SHP77 (cell line): ENCODE data around the gene RPSA.
"Not testable (repeated sequence)": the region's sequence is repeated elsewhere in the genome, so short reads cannot be mapped to it uniquely, and the experiment has no call there.

Experiments
- DNase-seq, 2 experiments: peaks; one replicate each; lab custom pipeline; 2025; lab: John Stamatoyannopoulos, UW

The RPSA gene

DNA sequence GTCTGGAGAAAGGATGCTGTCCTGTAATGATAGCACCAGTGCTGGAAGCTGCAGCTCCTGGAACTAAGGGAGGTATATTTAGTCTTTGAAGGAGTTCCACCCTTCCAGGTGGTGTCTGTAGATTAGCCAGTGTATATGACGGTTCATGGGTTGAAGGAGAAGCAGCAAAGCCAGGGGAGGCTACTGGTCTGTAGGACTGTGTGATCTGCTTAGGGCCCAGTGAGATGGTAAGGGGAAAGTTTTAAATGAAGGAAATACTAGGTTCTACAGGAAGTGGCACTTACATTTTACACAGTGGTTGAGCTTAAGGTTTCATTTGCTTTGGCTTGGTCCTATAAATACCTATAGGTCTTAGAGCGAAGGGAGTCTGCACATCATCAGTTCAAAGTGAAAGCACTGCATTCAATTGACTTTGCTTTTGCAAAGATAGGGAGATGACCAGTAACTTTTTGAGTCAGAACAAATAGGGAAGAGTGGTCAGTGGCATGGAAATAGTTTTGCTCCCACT is 17.7 kb upstream of the RPSA start:
- DNase-seq, result no peak

DNA sequence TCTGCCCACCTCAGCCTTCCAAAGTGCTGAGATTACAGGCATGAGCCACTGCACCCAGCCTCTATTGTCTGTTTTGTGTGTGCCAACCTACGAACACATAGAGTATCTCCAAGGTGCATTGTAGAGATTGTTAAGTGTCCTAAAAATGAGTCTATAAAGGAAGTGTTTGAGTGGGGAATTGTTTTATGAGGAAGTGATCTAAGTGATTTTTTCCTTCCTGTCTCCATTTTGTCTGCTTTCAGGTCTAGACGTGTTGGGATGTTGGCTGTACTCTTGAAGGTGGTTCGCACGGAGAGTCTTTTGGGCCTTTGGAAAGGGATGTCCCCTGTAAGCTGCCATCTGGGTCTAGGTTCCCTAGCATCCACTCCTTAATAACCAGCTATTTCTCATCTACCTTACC is 16.3 kb upstream of the RPSA start:
- no peak for DNase-seq

DNA sequence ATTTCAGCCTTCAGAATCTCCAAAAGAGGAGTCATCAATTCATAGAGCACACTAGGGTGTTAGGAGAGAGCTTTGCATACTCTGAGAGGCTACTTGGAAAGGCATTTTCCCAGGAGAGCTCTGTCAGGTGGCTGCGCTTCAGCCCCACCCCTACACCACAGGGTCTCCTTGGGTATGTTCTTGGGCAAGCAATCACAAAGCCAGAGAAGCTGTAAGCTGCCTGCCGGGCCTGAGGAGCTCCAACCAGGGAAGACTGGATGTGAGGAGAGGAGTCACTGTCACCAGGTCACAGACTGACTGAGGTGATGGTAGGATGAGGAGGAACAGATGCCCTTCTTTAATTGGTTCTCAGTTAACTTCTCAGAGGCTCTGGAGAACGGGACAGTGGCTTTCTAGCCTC is 9.8 kb upstream of the RPSA start:
- no peak for DNase-seq

DNA sequence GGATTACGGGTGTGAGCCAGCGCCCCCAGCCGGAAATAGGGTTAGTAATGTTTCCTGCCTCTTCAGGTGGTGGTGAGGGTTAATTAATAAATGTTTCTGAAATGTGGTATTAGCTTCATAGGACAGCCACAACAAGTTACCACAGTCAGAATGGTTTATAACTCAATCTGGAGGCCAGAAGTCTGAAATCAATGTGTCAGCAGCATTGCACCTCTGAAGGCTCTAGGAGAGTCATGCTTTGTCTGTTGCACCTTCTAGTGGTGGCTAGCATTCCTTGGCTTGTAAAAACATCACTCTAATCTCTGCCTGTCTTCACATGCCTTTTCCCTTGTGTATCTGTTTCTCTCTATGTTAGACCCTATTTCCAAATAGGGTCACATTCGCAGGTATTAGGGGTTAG is 7.8 kb upstream of the RPSA start:
- DNase-seq, result no peak

DNA sequence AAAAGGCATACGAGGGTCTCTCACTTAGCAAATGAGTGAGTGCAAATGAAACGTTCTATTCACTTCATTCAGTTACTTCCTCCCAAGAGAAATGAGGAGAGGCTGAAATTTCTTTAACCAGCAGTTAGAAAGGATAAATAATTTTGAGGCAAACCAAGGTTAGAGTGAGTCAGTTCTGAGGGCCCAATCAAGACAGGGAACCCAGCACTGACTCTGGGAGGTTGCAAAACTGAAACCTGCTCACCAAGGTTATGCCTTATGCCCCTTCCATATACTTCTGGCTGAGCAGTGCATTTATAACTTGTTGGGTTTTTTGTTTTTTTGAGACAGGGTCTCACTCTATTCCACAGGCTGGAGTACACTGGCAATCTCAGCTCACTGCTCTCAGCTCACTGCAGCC is 4.5 kb upstream of the RPSA start:
- DNase-seq, result no peak

DNA sequence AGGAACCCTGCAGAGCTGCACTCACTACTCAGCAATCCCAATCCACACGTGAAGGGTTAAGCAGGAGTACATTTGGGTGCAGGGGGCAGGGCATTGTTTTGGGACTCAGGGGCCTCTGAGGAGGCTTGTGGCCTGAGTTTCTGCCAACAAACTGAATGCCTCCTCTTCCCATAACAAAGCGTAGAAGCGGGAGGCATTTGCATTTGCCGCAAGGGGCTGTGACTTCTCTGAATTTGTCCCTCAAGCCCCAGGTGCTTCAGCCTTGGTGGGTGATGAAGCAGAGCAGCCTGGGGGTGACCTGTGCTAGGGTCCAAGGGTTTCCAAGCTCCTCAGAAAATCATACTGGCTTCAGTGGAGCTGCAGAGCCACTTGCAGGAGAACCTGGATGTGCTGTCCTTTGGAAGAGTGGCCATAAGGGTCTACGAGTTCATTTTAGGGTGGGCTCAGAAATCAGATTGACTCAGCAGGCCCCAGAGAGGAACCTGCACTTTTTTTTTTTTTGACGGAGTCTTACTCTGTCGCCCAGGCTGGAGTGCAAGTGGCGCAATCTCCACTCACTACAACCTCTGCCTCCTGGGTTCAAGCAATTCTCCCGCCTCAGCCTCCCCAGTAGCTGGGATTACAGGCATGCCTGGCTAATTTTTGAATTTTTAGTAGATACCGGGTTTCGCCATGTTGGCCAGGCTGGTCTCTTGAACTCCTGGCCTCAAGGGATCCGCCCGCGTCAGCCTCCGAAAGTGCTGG is 1.4 kb upstream of the RPSA start:
- no peak for DNase-seq

DNA sequence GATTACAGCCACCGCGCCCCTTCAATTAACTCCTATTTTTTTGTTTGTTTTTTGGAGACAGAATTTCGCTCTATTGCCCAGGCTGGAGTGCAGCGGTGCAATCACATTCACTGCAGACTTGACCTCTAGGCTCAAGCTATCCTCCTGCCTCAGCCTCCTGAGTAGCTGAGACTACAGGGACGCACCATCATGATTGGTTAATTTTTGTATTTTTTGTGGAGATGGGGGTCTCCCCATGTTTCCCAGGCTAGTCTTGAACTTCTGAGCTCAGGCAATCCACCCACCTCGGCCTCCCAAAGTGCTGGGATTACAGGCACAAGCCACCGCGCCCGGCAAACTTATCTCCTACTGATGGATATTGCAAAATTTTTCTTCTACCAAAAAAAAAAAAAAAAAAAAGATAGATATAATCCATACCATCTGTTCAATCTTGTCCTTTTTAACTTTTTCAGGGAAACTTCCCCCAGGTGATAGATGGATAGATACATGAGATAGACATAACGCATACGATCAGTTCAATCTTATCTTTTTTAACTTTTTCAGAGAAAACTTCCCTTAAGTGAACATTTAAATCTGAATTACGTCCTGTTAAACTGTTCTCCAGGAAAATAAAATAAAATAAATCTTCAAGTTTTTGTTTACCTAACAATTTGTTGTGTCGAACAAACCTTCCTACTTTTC is 693 bp upstream of the RPSA start:
- no peak for DNase-seq

DNA sequence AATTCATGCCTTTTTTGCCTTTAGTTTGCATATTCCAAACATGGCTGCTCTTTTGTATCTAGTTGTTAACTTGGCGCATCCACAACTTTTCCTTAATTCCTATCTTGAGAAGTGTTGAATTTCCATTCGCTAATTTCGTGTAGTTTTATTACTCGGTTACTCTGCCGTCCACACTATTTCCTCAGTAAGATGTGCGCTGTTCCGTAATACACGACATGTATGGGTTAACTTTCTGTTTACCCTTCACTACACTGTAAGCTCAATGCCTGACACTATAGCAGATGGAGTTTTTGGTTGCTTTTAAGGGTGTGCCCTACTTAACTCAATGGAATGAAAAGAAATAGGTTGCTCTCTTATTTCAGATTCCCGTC is 724 bp downstream of the RPSA start:
- DNase-seq, result no peak

DNA sequence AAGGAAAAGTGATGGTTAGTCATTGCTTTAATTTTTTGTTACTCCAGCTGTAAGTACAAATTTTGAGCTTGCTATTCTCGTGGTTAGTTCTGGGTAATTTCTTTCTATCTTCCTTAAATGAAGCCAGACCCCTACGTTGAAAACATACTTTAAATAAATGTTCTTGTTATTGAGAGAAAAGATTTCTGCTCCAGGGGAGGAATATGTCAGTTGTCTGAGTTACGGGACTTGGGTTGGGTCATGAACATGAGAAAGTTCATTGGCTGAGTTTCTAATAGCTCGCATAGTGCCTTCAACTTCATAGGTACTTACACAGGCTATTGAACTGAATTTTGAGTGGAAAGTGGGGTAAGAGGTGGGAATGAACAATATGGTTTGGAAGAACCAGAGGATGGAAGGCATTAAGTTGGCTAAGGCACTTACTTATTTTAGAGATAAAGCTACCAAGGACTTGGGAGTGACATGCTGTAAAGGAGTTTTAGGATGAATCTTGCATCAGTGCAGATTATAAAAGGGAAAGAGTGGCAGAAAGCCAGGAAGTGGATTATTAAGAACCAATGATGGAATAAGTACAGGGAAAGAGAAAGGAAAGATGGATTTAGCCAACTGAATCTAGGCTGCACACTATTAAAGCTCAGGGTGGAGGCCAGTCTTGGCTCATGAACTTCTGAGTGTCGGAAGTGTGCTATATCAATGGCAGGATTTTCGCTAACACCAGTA is 1.4 kb downstream of the RPSA start:
- no peak for DNase-seq

DNA sequence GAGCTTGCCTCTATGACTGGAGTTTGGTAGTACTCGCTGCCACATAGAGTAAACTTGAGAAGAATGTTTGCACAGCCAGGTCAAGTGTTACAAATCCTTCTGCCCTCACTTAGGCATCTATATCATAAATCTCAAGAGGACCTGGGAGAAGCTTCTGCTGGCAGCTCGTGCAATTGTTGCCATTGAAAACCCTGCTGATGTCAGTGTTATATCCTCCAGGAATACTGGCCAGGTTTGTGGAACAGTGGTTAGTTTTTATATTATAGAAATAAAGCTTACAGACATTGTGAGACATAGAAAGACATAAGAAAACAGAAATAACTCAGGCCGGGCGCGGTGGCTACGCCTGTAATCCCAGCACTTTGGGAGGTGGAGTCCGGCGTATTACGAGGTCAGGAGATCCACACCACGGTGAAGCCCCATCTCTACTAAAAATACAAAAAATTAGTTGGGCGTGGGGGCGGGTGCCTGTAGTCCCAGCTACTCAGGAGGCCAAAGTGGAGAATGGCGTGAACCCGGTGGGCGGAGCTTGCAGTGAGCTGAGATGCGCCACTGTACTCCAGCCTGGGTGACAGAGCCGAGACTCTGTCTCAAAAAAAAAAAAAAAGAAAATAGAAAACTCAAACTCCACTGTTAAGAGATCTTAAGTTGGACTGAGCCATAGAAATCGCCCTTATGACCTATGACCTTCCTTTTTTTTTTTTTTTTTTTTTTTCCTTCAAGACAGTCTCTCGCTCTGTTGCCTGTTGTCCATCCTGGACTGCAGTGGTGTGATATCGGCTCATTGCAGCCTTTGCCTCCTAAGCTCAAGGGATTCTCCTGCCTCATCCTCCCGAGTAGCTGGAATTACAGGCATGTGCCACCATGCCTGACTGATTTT is 2.2 kb downstream of the RPSA start:
- DNase-seq, result no peak

DNA sequence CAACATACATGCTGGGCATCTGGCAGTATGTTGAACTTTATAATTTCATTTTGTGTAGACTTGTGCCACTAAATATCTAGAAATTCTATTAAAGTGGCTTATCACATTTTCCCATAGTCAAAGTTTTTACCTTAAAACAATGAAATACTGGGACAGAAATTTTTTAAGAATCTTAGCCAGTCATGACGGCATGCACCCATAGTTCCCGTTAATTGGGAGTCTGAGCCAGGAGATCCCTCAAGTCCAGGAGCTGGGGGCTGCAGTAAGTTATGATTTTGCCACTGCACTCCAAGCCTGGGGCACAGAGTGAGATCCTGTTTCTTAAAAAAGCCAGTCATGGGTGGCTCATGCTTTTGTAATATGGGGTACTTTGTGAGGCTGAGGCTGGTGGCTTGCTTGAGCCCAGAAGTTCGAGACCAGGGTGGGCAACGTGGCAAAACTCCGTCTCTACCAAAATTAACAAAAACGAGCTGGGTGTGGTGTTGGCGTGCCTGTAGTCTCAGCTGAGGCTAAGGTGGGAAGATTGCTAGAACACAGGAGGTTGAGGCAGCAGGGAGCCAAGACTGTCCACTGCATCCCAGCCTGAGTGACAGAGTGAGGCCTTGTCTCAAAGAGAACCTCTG is 3.1 kb downstream of the RPSA start:
- DNase-seq, result no peak

DNA sequence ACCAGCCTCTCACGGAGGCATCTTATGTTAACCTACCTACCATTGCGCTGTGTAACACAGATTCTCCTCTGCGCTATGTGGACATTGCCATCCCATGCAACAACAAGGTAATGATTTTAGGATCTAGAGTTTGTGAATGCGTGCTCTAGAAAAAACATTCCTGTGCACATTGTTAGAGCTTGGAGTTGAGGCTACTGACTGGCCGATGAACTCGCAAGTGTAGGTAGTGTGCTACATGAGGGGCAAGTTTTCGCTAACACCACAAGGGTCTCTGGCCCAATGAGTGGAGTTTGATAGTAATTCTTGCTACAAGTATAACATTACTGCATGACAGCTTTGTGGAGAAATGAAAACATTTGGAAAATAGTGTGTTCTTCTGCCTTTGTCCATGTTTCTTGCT is 4.4 kb downstream of the RPSA start:
- no peak for DNase-seq

DNA sequence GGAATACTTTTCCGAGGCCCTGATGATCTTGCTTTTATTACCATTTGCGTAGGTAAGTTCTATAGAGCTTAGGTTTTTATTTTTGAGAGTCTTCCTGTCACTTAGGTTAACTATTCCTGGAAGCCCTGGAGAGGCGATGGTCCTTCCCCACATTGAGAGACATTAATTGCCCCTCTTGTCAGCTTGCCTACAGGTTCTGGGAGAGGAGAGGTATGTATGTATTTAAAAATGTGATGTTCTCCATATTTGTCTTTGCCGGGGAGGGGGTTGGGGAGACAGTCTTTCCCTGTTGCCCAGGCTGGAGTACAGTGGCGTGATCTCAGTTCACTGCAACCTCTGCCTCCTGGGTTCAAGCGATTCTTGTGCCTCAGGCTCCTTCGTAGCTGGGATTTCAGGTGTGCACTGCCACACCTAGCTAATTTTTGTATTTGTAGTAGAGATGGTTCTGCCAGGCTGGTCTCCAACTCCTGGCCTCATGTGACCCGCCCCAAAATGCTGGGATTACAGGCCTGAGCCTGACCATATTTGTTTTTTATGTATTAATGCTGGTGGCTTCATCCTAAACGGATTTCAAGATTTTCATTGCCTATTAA is 6.2 kb downstream of the RPSA start:
- DNase-seq, result no peak

DNA sequence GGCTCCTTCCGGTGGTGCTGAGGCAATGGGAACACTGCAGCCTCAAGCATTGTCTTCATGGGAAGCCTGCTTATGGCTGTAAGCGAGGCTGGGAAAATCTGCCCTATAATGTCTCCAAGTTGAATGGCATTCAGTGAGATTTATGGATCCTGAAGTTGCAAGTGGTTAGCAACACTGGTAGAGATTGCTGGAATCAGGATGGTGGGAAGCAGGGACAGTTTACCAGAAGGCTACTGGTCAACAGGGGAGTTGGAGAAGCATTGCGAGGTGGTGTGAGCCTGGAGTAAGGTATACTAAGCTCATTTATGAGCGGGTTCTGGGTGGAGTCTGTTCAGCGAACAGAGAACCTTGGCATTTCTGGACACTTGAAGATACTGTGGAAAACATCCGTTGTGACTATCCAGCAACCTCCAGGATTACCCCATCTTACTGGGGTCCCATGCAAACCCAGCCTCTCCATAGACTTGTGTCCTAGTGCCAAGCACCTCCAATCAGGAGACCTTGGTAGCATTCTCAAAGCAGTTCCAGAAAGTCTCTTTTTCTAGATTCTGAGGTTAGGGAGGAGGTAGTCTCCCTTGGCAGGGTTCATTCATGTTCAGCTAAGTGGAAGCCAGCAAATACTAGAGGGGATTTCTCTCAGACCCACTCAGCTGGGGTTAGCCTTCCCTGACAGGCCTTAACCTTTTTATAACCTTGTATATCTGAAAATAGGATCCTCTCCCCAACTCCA is 7.3 kb downstream of the RPSA start:
- no peak for DNase-seq

DNA sequence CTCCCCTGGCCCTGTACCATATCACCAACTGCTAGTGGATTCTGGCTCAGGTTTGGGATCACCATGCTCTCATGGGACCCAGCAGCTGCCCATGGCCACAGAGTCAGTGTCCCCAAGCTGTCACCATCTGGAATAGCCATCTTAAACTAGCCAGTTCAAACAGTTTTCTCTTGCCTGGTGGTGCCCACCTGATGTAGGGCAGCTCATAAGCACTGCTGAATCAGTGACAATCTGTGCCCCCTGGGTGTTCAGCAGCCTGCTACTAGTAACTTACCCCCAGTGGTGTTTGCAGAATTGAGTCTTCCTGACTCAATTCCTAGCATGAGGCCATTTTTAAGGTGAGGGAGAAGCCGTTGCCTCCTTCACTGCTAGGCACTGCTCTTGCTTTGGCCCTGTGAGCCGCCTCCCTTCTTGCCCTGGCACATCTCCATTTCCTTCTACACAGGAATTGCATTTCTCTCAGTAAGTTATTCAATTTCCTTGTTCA is 7.9 kb downstream of the RPSA start:
- no peak for DNase-seq

DNA sequence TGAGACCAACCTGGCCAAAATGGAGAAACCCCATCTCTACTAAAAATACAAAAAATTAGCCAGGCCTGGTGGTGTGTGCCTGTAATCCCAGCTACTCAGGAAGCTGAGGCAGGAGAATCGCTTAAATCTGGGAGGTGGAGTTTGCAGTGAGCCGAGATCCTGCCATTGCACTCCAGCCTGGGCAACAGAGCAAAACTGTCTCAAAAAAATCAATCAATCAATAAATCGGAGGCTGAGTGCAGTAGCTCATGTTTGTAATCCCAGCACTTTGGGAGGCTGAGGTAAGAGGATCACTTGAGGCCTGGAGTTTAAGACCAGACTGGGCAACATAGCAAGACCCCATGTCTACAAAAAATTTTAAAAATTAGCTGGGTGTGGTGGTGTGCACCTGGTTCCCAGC is 8.8 kb downstream of the RPSA start:
- not testable (repeated sequence) for DNase-seq

DNA sequence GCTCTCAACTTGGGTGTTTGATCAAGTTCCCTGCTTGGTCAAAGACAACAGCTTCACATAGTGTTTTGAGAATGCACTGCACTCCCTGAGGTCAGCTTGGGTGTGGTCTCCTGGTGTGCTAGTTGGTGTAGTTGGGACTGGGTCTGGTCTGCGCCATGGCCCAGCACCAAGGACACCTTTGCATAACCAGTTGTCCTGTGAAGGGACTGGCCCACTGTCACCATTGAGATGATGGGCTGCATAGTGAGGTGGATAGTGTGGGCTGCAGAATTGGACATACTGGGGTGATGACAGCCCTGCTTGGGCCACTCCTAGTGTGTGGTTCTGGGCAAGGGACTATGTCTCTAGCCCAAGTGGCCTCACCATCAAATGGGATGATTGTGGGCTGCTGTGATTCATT is 9.5 kb downstream of the RPSA start:
- no peak for DNase-seq

DNA sequence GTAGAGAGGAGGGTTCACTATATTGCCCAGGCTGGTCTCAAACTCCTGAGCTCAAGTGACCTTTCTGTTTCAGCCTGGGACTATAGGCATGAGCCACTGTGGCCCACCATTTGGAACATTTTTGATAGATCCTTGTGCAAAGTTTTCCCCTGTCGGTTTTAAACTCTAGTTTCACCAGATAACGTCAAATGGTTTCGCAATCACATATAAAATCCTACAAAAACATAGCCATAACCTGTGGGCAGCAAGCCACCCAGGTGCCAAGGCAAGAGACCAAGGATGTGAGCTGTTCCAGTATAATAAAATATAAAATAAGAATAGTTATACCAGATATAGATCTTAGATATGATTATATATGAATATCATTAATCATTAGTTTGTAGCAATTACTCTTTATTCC is 10.5 kb downstream of the RPSA start:
- DNase-seq, result not testable (repeated sequence)

DNA sequence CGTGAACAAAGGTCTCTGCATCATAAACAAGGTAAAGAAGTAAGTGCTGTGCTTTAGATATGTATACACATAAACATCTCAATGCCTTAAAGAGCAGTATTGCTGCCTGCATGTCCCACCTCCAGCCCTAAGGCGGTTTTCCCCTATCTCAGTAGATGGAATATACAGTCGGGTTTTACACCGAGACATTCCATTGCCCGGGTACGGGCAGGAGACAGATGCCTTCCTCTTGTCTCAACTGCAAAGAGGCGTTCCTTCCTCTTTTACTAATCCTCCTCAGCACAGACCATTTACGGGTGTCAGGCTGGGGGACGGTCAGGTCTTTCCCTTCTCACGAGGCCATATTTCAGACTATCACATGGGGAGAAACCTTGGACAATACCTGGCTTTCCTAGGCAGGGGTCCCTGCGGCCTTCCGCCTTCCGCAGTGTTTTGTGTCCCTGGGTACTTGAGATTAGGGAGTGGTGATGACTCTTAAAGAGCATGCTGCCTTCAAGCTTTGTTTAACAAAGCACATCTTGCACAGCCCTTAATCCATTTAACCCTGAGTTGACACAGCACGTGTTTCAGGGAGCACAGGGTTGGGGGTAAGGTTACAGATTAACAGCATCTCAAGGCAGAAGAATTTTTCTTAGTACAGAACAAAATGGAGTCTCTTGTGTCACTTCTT is 12.2 kb downstream of the RPSA start:
- not testable (repeated sequence) for DNase-seq
